H1 (cell line): ENCODE results near the gene PXDC1. TPM values are rescaled to one million over a fixed set of nuclear protein-coding genes. Genes with fewer than 3 reads are reported as not detected.

Experiments
- E2F6 ChIP-seq: IDR thresholded peaks from 2 replicates; pipeline ENCODE4 v1.6.1; 2012; ENCODE audit warnings: inconsistent platforms
- EZH2 ChIP-seq: fragments of 200-600 bp; sonication (generic); IDR thresholded peaks from 2 replicates; pipeline ENCODE4 v1.7.1; 2012; ENCODE audit warnings: low read depth, mild to moderate bottlenecking, moderate library complexity, low read length, inconsistent platforms; ENCODE audit not compliant: severe bottlenecking
- POLR2AphosphoS5 ChIP-seq: IDR thresholded peaks from 2 replicates; pipeline ENCODE4 v1.6.1; 2011; ENCODE audit warnings: low read depth, low read length
- POU5F1 ChIP-seq: IDR thresholded peaks from 2 replicates; pipeline ENCODE4 v1.6.1; 2011; ENCODE audit warnings: low read depth, mild to moderate bottlenecking, low read length, moderate library complexity
- polyA plus RNA-seq, 7 experiments: library from polyadenylated mRNA; depleted of rRNA in 3 of 7; stranded (reverse) in 5 of 7; unstranded in 2 of 7; fragments of >200 nt in 5 of 7; fragments of 200-250 nt in 2 of 7; gene quantifications; 1 replicate in 5 of 7; 2 replicates in 1 of 7; 4 replicates in 1 of 7; pipeline versions ENCODE4 v1.2.1 to v1.2.3, GENCODE V29; 2011 to 2013; ENCODE audit warnings: missing spikeins in 2 of 7, mixed read lengths in 2 of 7
- total RNA-seq: library from RNA; stranded (reverse); fragmentation: NEBNext Ultra II Directional; extraction: Animal tissue kit (Norgen Biotek cat#: 25700); gene quantifications from 2 replicates; pipeline ENCODE4 v1.2.1, GENCODE V29; 2021

PXDC1 gene
- total and polyA plus RNA-seq, 2 of the 8 experiments (the other 6 are each of a cell fraction or from before 2014, with no cell fraction given): 1.7 to 2.0 TPM

GRCh38 chr6:3725145-3726047 is 26.1 kb downstream of the PXDC1 start (continued):
- TF ChIP-seq POU5F1 (no peak), POLR2AphosphoS5 (no peak), EZH2 (no peak), E2F6 (no peak)
